ENCODE results near the gene ODAM.

DNA sequence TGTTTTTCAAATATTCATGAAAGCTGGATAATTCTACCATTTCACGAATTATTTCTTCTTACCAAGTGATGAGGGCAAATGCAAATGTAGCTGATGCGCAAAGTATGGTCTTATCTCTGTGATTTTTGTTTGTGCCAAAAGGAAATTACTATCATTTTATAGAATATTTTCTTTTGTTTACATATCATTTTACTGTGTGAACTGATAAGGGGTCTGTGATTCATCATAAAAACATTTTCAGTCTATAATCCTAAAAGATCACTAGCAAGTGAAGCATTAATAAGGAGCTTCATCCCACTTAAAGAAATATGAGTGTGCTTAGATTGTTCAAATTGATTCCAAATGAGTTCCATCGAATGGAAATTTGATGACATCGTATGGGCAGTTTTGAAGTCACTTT lies 47.6 kb downstream of the ODAM start:
- TF ChIP-seq, protein P1, sequence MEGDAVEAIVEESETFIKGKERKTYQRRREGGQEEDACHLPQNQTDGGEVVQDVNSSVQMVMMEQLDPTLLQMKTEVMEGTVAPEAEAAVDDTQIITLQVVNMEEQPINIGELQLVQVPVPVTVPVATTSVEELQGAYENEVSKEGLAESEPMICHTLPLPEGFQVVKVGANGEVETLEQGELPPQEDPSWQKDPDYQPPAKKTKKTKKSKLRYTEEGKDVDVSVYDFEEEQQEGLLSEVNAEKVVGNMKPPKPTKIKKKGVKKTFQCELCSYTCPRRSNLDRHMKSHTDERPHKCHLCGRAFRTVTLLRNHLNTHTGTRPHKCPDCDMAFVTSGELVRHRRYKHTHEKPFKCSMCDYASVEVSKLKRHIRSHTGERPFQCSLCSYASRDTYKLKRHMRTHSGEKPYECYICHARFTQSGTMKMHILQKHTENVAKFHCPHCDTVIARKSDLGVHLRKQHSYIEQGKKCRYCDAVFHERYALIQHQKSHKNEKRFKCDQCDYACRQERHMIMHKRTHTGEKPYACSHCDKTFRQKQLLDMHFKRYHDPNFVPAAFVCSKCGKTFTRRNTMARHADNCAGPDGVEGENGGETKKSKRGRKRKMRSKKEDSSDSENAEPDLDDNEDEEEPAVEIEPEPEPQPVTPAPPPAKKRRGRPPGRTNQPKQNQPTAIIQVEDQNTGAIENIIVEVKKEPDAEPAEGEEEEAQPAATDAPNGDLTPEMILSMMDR (IDR thresholded peaks at IDR 0.05) = no peak
- no peak for TF ChIP-seq POLR2A (IDR thresholded peaks at IDR 0.05)
